Measurements from ENCODE around the gene WFDC5.
A peak's percentile ranks its signal among the peaks of the same experiment; 100 is the strongest.

Gene WFDC5

DNA sequence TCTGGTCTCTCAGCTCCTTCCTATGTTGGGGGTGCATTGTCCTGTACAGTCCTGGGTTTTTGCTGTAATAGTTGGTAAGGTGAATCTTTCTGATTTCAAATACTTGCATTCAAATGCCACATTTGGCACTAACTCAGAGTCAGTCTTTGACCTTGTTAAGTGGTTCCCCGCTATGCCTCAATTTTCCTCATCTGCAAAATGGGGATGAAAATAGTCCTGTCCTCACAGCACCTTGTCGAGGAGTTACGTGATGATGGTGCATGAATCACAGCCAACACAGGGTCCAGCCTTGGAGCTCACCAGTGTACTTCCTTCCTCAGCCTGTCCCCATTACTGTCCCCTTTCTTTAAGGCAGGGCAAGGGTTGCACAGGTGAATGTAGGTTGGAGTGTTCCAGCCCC is 1.1 kb downstream of the WFDC5 start:
- Histone ChIP-seq H3K9me2 (replicated peaks; ENCODE audit: control insufficient read depth, low read length) (no peaks in the 10 kb centered on the region), H3K36me3 (ENCODE audit: control insufficient read depth, low read length) (no peaks in the 10 kb centered on the region), H3F3A (ENCODE audit: control insufficient read depth, insufficient read depth) (no peaks in the 10 kb centered on the region), H4K20me1 (ENCODE audit: control insufficient read depth, insufficient read depth, low read depth, low read length) (no peaks in the 10 kb centered on the region), H3K4me3 (ENCODE audit: low read length) (no peak overlapping the region), H3K27ac (ENCODE audit: low read depth, low read length) (no peak overlapping the region), H3K4me2 (ENCODE audit: low read length) (no peak overlapping the region), H3K79me2 (ENCODE audit: control insufficient read depth, low read length) (no peaks in the 10 kb centered on the region), H3K27me3 (ENCODE audit: control insufficient read depth, low read length) (peaks cover 19% of the 10 kb centered on the region), H3K9me3 (ENCODE audit: control insufficient read depth, insufficient read depth, low read length) (no peaks in the 10 kb centered on the region), H3K4me1 (ENCODE audit: control insufficient read depth, low read length) (peaks cover 3% of the 10 kb centered on the region; the same call in 1 of the 2 replicates)
- TF ChIP-seq EZH2phosphoT487 (IDR thresholded peaks at IDR 0.05; ENCODE audit: borderline replicate concordance, low read length) (no peak), CTCF (IDR thresholded peaks at IDR 0.05; ENCODE audit: low read depth, low read length, poor library complexity, severe bottlenecking) (no peak)

GRCh38 chr20:45112754-45113153 is 2.2 kb downstream of the WFDC5 start:
- no peak overlapping the region for H3K27ac ChIP-seq (ENCODE audit: low read depth, low read length)
- no peaks in the 10 kb centered on the region for H4K20me1 ChIP-seq (ENCODE audit: control insufficient read depth, insufficient read depth, low read depth, low read length)
- H3K36me3 ChIP-seq (ENCODE audit: control insufficient read depth, low read length) = no peaks in the 10 kb centered on the region
- no peaks in the 10 kb centered on the region for H3K9me3 ChIP-seq (ENCODE audit: control insufficient read depth, insufficient read depth, low read length)
- H3K4me3 ChIP-seq (ENCODE audit: low read length) = no peak overlapping the region
- peaks cover 3% of the 10 kb centered on the region; the same call in 1 of the 2 replicates for H3K4me1 ChIP-seq (ENCODE audit: control insufficient read depth, low read length)
- TF ChIP-seq CTCF (IDR thresholded peaks at IDR 0.05; ENCODE audit: low read depth, low read length, poor library complexity, severe bottlenecking) = no peak
- H3K79me2 ChIP-seq (ENCODE audit: control insufficient read depth, low read length) = no peaks in the 10 kb centered on the region
- H3K4me2 ChIP-seq (ENCODE audit: low read length) = no peak overlapping the region
- no peaks in the 10 kb centered on the region for H3K9me2 ChIP-seq (replicated peaks; ENCODE audit: control insufficient read depth, low read length)
- no peaks in the 10 kb centered on the region for H3F3A ChIP-seq (ENCODE audit: control insufficient read depth, insufficient read depth)
- H3K27me3 ChIP-seq (ENCODE audit: control insufficient read depth, low read length) = peaks cover 19% of the 10 kb centered on the region

- no peaks in the 10 kb centered on the region for H4K20me1 ChIP-seq (ENCODE audit: control insufficient read depth, insufficient read depth, low read depth, low read length)
- H3K9me2 ChIP-seq (replicated peaks; ENCODE audit: control insufficient read depth, low read length) = no peaks in the 10 kb centered on the region
- no peak overlapping the region for H3K4me2 ChIP-seq (ENCODE audit: low read length)
- no peaks in the 10 kb centered on the region for H3K79me2 ChIP-seq (ENCODE audit: control insufficient read depth, low read length)
- H3K4me1 ChIP-seq (ENCODE audit: control insufficient read depth, low read length) = peaks cover 3% of the 10 kb centered on the region; the same call in 1 of the 2 replicates
- no peaks in the 10 kb centered on the region for H3K9me3 ChIP-seq (ENCODE audit: control insufficient read depth, insufficient read depth, low read length)
- peaks cover 19% of the 10 kb centered on the region for H3K27me3 ChIP-seq (ENCODE audit: control insufficient read depth, low read length)
- peak; percentile 87 for TF ChIP-seq CTCF (IDR thresholded peaks at IDR 0.05; ENCODE audit: low read depth, low read length, poor library complexity, severe bottlenecking)
- TF ChIP-seq EZH2phosphoT487 (IDR thresholded peaks at IDR 0.05; ENCODE audit: borderline replicate concordance, low read length) = no peak
- no peaks in the 10 kb centered on the region for H3K36me3 ChIP-seq (ENCODE audit: control insufficient read depth, low read length)
- no peak overlapping the region for H3K27ac ChIP-seq (ENCODE audit: low read depth, low read length)
- H3F3A ChIP-seq (ENCODE audit: control insufficient read depth, insufficient read depth) = no peaks in the 10 kb centered on the region
- H3K4me3 ChIP-seq (ENCODE audit: low read length) = no peak overlapping the region
Observed at GRCh38 chr20:45111799-45112471, 3.0 kb downstream of the WFDC5 start.

Data from DOHH2 (cell line).